Thyroid gland (tissue), 4 donors: ENCODE data around the gene ARPC2.

Source experiments
- CTCF ChIP-seq, 6 experiments: fragments of 200-600 bp in 3 of 6; fragments of 450-650 bp in 3 of 6; sonication (generic) in 3 of 6; IDR thresholded peaks; one replicate each; pipeline ENCODE4 v1.5.1; 2016 to 2019; ENCODE audit warnings: antibody characterized with exemption in 6 of 6, mild to moderate bottlenecking in 2 of 6, inconsistent platforms in 1 of 6, moderate library complexity in 1 of 6
- POLR2A ChIP-seq, 2 donors: fragments of 450-650 bp; IDR thresholded peaks; one replicate each; pipeline ENCODE4 v1.6.1; 2017; ENCODE audit warnings: antibody characterized with exemption in 2 of 2, mild to moderate bottlenecking in 2 of 2, moderate library complexity in 1 of 2

- TF ChIP-seq POLR2A (IDR thresholded peaks at IDR 0.05) (no peak), CTCF (IDR thresholded peaks at IDR 0.05) (no peak)
Observed at GRCh38 chr2:218184331-218184730, 32.7 kb upstream of the ARPC2 start.
